AG09309 (cell line): Measurements from ENCODE around the gene CARS1.
A peak's percentile ranks its signal among the peaks of the same experiment; 100 is the strongest.

Experiments
- DNase-seq: peaks from one replicate; pipeline ENCODE4 v3.0.0-alpha.2; 2010; ENCODE audit warnings: low read depth
- H3K4me3 ChIP-seq: 2 replicates; pipeline ENCODE4 v1.5.1; 2011; ENCODE audit warnings: mild to moderate bottlenecking, low read depth, low read length, moderate library complexity; ENCODE audit not compliant: control insufficient read depth
- TF ChIP-seq, protein P1 (sequence below): IDR thresholded peaks from 2 replicates; pipeline ENCODE4 v1.5.1; 2011; ENCODE audit warnings: mild to moderate bottlenecking, low read depth, low read length, inconsistent platforms; ENCODE audit not compliant: insufficient read depth, control insufficient read depth; ENCODE audit errors: missing control alignments

CARS1 gene

DNA sequence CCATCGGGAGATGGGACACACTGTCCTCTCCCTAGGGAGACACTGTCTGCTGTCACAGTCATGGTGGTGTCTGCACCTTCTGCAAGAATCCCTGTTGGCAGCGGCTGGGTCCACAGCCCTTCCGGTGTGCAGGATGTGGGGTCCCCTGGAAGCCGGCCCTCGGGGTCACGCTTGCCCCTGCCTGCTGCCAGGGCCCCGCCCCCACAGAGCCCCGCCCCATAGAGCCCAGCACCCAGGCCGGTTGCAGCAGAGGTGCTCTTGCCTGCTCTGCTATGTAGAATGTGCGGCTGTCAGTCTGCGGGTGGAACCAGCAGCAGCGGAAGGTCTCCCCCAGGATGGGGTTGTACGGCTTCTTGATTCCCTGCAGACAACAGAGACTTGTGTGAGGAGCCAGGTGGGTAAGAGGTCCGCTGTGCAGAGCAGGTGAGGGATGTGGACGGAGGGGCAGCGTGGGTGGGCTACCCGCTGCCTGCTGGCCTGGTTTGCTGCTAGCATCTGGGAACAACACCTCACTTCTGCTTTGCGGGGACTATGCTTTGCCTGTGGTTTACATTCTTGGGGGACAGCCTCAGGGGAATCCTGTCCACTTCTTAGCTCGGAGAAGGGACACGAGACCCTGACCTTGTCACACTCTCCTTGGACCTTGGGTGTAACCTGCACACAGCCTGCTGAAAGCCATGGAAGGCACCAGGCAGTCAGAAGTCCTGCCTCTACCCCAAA, 44.9 kb upstream of the CARS1 start:
- no peak overlapping the region for H3K4me3 ChIP-seq
- DNase-seq = no peak
- TF ChIP-seq, protein P1, sequence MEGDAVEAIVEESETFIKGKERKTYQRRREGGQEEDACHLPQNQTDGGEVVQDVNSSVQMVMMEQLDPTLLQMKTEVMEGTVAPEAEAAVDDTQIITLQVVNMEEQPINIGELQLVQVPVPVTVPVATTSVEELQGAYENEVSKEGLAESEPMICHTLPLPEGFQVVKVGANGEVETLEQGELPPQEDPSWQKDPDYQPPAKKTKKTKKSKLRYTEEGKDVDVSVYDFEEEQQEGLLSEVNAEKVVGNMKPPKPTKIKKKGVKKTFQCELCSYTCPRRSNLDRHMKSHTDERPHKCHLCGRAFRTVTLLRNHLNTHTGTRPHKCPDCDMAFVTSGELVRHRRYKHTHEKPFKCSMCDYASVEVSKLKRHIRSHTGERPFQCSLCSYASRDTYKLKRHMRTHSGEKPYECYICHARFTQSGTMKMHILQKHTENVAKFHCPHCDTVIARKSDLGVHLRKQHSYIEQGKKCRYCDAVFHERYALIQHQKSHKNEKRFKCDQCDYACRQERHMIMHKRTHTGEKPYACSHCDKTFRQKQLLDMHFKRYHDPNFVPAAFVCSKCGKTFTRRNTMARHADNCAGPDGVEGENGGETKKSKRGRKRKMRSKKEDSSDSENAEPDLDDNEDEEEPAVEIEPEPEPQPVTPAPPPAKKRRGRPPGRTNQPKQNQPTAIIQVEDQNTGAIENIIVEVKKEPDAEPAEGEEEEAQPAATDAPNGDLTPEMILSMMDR = no peak

DNA sequence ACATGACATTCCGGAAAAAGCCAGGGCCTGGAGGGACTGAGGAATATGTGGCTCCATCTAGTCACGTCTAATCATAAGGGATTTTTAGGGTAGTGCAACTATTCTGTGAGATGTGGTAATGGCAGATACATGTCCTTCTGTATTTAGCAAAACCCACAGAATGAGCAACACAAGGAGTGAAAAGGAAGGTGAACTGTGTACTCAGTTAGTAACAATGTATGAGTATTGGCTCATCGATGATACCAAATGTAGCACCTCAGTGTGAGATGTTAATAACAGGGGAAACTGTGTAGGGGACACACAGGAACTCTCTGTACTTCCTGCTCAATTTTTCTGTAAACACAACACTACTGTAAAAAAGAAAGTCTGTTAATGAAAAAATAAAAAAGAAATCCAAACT, 42.0 kb upstream of the CARS1 start:
- no peak overlapping the region for H3K4me3 ChIP-seq
- TF ChIP-seq, protein P1 = no peak
- no peak for DNase-seq

DNA sequence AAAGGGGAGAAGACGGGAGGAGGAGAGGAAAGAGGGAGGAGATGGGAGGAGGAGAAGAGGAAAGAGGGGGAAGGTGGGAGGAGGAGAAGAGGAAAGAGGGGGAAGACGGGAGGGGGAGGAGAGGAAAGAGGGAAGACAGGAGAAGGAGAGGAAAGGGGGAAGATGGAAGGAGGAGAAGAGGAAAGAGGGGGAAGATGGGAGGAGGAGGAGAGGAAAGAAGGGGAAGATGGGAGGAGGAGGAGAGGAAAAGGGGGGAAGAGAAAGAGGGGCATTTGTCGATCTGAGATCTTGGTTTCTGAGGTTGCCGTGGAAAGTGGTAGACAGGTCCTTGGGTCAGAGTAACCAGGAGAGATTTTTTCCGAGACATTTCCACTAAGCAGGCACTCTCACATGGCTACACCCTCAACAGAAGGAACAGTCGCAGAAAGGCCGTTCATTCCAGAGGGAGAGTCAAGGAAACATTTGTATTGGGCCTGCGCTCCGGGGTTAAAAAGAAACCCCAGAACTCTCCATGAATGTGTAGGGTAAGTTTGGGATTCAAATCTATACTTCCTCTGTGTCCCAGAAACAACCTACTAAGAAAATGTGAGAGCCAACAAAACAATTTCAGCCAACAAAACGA, 39.8 kb upstream of the CARS1 start:
- H3K4me3 ChIP-seq = no peak overlapping the region
- TF ChIP-seq, protein P1 = no peak
- no peak for DNase-seq

DNA sequence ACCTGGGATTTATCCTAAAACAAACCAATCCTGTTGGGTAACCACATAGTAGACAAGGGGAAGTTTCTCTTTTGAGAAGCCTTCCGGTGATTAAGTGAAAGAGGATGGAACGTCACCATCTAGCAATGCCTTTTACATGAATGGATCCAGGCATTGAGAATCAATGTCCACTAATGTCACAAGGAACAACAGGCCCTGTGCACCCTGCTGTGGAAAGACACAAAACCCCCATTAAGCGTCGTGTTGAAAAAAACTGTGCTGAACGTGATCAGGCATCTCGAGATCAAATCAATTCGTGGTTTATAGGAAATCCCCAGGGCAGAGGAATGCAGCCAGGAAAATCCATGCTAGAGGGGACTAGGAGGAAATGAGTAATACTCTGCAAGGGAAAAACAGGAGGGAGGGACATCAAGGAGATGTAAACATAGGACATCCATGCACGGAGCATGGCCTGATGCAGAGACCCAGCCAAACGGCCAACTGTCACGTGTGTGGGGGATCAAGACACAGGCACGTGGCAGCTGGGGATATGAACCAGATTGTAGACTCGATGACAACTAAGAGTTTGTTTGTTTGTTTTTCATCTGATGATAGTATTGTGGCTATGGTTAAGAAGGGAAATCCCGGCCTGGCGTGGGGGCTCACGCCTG, 38.6 kb upstream of the CARS1 start:
- peak; percentile 25 for DNase-seq

DNA sequence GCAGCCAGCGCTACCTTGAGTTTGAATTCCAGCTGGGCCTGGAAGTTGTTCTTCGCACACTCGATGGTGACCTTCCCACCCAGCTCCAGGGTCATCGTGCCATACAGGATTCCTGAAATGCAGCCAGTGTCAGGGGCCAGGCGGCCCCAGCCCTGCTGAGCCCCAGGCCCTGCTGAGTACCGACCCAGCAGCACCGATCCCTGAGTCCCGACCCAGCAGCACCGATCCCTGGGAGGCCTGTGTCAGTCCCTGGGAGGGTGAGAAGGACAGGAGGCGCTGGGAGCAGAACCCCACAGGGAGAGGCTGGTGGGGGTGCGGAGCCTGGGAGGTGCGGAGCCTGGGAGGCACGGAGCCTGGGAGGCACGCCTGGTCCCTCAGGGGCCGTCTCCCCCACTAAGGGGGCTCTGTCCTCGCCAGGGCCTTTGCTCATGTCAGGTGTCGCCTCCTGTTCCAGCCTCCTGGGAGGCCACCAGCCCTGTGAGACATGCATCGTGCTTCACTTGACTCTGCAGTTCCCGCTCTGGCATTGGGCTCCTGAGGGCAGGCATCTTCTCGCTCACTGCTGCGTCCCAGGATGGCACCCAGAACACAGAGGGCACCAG, 37.1 kb upstream of the CARS1 start:
- TF ChIP-seq, protein P1 = no peak

More for the DNA sequence above, 38.6 kb upstream of the CARS1 start:
- TF ChIP-seq, protein P1 = no peak
- no peak overlapping the region for H3K4me3 ChIP-seq

DNA sequence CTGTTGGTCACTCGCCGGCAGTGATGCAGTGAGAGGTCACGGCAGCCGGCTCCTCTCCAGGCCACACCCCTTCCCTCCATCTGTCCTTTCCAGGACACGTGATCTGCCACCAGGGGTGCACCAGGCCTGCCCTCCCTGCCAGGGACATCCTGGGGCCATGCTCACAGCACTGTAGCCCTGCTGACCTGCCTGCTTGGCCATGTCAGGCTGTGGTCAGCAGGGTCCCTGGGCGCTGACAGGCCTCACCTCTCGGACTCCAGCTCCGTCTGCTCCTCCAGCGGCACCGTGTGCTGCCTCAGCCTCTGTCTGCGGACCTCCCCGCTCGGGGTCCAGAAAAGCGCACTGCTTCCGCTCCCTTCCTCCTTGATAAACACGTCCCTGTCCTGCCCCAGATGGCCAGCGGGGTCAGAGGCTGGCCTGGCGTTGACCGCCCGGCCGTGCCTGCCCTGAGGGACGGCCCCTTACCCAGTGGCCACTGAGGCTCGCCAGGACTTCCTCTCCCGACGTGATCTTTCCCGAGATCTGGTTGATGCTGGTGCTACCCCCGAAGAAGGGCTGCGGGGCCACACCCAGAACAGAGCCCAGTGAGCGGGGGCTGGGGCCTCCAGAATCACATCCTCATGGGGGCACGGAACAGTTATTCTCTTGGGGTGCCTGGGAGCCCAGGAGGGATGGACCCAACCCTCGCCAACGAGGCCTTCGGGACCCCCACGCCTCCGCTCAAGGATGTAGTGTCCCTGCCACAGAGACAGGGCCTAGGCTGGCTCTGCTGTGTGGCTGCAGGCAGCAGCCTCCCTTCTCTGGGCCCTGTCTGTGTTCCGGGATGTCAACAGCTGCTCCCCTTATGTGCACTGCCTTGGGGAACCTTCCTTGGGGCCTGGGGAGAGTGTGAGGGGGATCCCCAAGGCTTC, 36.3 kb upstream of the CARS1 start:
- TF ChIP-seq, protein P1 = no peak
- H3K4me3 ChIP-seq = no peak overlapping the region
- DNase-seq = no peak

More for the DNA sequence above, 37.1 kb upstream of the CARS1 start:
- no peak overlapping the region for H3K4me3 ChIP-seq
- no peak for DNase-seq
